SU-DHL-6 (cell line): Measurements from ENCODE around the gene ZFP36L2.

Experiments
- H2AFZ ChIP-seq: fragments of 200-600 bp; sonication (generic); 2 replicates; pipeline ENCODE4 v1.6.1; 2014; ENCODE audit warnings: low read depth, mild to moderate bottlenecking, moderate library complexity, mixed read lengths, antibody characterized with exemption, low read length; ENCODE audit not compliant: severe bottlenecking
- H3F3A ChIP-seq: fragments of 200-600 bp; shearing (Covaris generic); 2 replicates; pipeline ENCODE4 v1.6.0; 2016; ENCODE audit warnings: antibody characterized with exemption, mild to moderate bottlenecking; ENCODE audit not compliant: insufficient read depth
- H3K27ac ChIP-seq: fragments of 200-600 bp; sonication (generic); 2 replicates; pipeline ENCODE4 v1.5.1; 2016; ENCODE audit warnings: low read depth, mild to moderate bottlenecking, low read length, moderate library complexity, mixed read lengths
- H3K27me3 ChIP-seq: fragments of 200-600 bp; sonication (generic), shearing (Covaris generic); 2 replicates; pipeline ENCODE4 v1.6.0; 2014; ENCODE audit warnings: mild to moderate bottlenecking, low read length
- H3K36me3 ChIP-seq: fragments of 200-600 bp; sonication (generic); 2 replicates; pipeline ENCODE4 v1.6.1; 2014; ENCODE audit warnings: mild to moderate bottlenecking, low read length, mixed read lengths
- H3K4me2 ChIP-seq: fragments of 300-600, 200-600 bp; shearing (Covaris generic), sonication (generic); 2 replicates; pipeline ENCODE4 v1.6.0; 2014; ENCODE audit warnings: low read length, low read depth, mild to moderate bottlenecking; ENCODE audit not compliant: poor library complexity, severe bottlenecking
- H3K4me3 ChIP-seq: fragments of 200-600 bp; sonication (generic); 2 replicates; pipeline ENCODE4 v1.5.1; 2014; ENCODE audit warnings: antibody characterized with exemption, low read length, mild to moderate bottlenecking, mixed read lengths; ENCODE audit not compliant: insufficient read depth, poor library complexity, severe bottlenecking
- H3K79me2 ChIP-seq: fragments of 200-600 bp; sonication (generic); 2 replicates; pipeline ENCODE4 v1.6.1; 2014; ENCODE audit warnings: mild to moderate bottlenecking, low read length, moderate library complexity; ENCODE audit not compliant: insufficient read depth
- H3K9ac ChIP-seq: fragments of 200-600 bp; sonication (generic); 2 replicates; pipeline ENCODE4 v1.7.0; 2014; ENCODE audit warnings: mild to moderate bottlenecking, low read length
- H3K9me2 ChIP-seq: fragments of 200-600 bp; sonication (generic); replicated peaks from 2 replicates; pipeline ENCODE4 v1.6.1; 2014; ENCODE audit warnings: low read length; ENCODE audit not compliant: insufficient read depth
- H3K9me3 ChIP-seq: fragments of 200-600 bp; sonication (generic); 2 replicates; pipeline ENCODE4 v1.6.1; 2014; ENCODE audit warnings: low read length, mixed read lengths; ENCODE audit not compliant: insufficient read depth
- H4K20me1 ChIP-seq: fragments of 200-600 bp; sonication (generic); 2 replicates; pipeline ENCODE4 v1.6.1; 2014; ENCODE audit warnings: low read depth, mild to moderate bottlenecking, antibody characterized with exemption, low read length, moderate library complexity, mixed read lengths
- EZH2phosphoT487 ChIP-seq: fragments of 200-600 bp; sonication (generic), shearing (Covaris generic); conservative IDR thresholded peaks from 2 replicates; pipeline ENCODE4 v1.6.1; 2018; ENCODE audit warnings: mild to moderate bottlenecking, antibody characterized with exemption, low read length, moderate library complexity, mixed read lengths
- TF ChIP-seq, protein P1 (sequence below): fragments of 200-600 bp; sonication (generic); IDR thresholded peaks from one replicate; pipeline ENCODE4 v1.5.1; 2017; ENCODE audit warnings: antibody characterized with exemption, mild to moderate bottlenecking, low read length, moderate library complexity; ENCODE audit not compliant: insufficient read depth, poor library complexity, severe bottlenecking

ZFP36L2 gene

DNA sequence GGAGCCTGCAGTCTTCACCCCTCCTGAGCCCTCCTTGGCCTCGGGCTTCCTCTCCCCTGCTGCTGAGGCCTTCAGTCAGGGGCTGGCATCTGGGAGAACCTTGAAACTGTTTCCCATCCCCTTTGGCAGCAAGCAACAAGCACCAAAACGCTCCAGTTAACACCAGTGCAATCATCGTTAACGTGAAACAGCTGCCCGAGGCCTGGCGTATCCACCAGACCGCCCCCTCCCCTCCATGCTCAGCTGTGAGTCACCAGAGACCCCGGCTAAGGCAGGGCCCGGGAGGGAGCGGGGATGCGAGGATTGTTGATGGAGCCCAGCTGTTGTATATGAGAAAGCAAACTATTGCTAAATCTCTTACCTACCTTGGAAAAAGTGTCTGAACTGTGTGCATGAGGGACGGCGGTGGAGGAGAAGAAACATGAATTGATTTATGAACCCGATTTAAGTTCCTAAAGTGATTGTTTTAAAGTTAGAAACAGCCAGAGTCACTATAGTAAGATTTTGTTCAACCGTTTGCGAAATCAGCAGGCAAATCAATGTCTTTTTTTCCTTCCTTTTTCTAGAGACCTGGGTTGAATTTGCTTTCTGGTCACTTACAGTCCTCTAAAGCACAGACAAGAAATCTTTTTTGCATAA is 5.2 kb downstream of the ZFP36L2 start:
- peak overlapping the region; percentile 76 for H3K4me2 ChIP-seq
- H3K9ac ChIP-seq = peak overlapping the region; percentile 99
- no peak overlapping the region for H2AFZ ChIP-seq
- no peaks in the 10 kb centered on the region for H3K27me3 ChIP-seq
- TF ChIP-seq, protein P1, sequence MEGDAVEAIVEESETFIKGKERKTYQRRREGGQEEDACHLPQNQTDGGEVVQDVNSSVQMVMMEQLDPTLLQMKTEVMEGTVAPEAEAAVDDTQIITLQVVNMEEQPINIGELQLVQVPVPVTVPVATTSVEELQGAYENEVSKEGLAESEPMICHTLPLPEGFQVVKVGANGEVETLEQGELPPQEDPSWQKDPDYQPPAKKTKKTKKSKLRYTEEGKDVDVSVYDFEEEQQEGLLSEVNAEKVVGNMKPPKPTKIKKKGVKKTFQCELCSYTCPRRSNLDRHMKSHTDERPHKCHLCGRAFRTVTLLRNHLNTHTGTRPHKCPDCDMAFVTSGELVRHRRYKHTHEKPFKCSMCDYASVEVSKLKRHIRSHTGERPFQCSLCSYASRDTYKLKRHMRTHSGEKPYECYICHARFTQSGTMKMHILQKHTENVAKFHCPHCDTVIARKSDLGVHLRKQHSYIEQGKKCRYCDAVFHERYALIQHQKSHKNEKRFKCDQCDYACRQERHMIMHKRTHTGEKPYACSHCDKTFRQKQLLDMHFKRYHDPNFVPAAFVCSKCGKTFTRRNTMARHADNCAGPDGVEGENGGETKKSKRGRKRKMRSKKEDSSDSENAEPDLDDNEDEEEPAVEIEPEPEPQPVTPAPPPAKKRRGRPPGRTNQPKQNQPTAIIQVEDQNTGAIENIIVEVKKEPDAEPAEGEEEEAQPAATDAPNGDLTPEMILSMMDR = no peak
- no peak for TF ChIP-seq EZH2phosphoT487
- H3K9me2 ChIP-seq = no peaks in the 10 kb centered on the region
- H3K4me3 ChIP-seq = peak overlapping the region; percentile 85
- H3K36me3 ChIP-seq = peaks cover 17% of the 10 kb centered on the region
- H4K20me1 ChIP-seq = peaks cover 11% of the 10 kb centered on the region
- peak overlapping the region; percentile 97 for H3K27ac ChIP-seq
- peaks cover 70% of the 10 kb centered on the region for H3F3A ChIP-seq
- no peaks in the 10 kb centered on the region for H3K9me3 ChIP-seq
- peaks cover 46% of the 10 kb centered on the region for H3K79me2 ChIP-seq

DNA sequence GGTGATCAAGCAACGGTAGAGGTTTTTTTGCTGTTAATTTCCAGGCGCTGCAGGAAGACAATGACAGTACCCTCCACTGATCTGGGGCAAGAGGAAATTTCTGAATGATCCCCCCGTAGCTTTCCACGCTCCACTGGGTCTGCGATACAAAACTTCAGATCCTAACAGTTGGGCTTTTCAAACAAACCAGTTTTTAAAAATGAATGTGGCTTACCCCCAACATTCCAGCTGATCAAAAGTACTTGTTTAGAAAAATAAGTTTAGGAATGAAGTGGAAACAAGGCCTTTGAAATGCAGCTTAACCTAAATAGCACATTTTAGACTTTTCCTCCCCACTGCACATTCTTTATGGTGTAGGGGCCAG is 5.7 kb downstream of the ZFP36L2 start:
- peaks cover 41% of the 10 kb centered on the region for H3K79me2 ChIP-seq
- TF ChIP-seq, protein P1 = no peak
- no peak for TF ChIP-seq EZH2phosphoT487
- peak overlapping the region; percentile 76 for H3K4me2 ChIP-seq
- H3K4me3 ChIP-seq = peak overlapping the region; percentile 85
- H2AFZ ChIP-seq = no peak overlapping the region
- H3K9me2 ChIP-seq = no peaks in the 10 kb centered on the region
- H3K36me3 ChIP-seq = peaks cover 17% of the 10 kb centered on the region
- peak overlapping the region; percentile 97 for H3K27ac ChIP-seq
- H3K9ac ChIP-seq = peak overlapping the region; percentile 99
- H4K20me1 ChIP-seq = peaks cover 11% of the 10 kb centered on the region
- H3K27me3 ChIP-seq = no peaks in the 10 kb centered on the region
- peaks cover 70% of the 10 kb centered on the region for H3F3A ChIP-seq
- H3K9me3 ChIP-seq = no peaks in the 10 kb centered on the region

DNA sequence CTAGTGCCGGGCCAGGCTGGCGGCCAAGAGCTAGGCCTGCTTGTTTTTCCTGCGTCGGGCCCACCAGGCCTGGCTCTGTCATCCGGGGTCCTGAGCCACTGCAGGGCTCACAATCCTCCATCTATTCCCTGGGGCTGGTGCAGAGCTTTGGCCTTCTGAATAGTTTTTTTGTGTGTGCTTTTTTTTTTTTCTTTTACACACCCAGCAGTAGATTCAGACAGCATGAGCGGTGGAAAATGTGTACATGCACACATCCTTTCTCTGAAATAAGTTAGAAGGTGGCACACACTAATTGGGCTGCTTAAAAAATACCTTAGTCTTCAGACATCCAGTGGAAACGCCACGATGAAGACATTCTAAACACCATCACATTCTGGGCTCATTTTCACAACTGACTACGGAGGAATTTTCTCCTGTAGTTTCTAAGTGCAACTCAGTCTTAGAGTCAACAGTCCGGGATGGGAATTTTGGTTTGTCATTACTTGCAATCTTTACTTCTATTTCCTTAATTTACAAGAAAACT is 6.1 kb downstream of the ZFP36L2 start:
- Histone ChIP-seq H3K9ac (peak overlapping the region; percentile 99), H3F3A (peaks cover 70% of the 10 kb centered on the region)

More for the DNA sequence above, 6.1 kb downstream of the ZFP36L2 start:
- Histone ChIP-seq H3K4me2 (peak overlapping the region; percentile 76), H4K20me1 (peaks cover 11% of the 10 kb centered on the region), H2AFZ (no peak overlapping the region), H3K36me3 (peaks cover 17% of the 10 kb centered on the region), H3K27ac (peak overlapping the region; percentile 97), H3K4me3 (peak overlapping the region; percentile 85), H3K79me2 (peaks cover 37% of the 10 kb centered on the region), H3K9me2 (no peaks in the 10 kb centered on the region), H3K9me3 (no peaks in the 10 kb centered on the region), H3K27me3 (no peaks in the 10 kb centered on the region)
- TF ChIP-seq EZH2phosphoT487 = no peak
- TF ChIP-seq, protein P1 = no peak
